ENCODE results near the gene RAB3D. TPM values are rescaled to one million over a fixed set of nuclear protein-coding genes. Genes with fewer than 3 reads are reported as not detected.
A peak's percentile ranks its signal among the peaks of the same experiment; 100 is the strongest.

RAB3D gene, protein sequence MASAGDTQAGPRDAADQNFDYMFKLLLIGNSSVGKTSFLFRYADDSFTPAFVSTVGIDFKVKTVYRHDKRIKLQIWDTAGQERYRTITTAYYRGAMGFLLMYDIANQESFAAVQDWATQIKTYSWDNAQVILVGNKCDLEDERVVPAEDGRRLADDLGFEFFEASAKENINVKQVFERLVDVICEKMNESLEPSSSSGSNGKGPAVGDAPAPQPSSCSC
- total RNA-seq, result 4.5 and 6.2 TPM in 2 replicates

DNA sequence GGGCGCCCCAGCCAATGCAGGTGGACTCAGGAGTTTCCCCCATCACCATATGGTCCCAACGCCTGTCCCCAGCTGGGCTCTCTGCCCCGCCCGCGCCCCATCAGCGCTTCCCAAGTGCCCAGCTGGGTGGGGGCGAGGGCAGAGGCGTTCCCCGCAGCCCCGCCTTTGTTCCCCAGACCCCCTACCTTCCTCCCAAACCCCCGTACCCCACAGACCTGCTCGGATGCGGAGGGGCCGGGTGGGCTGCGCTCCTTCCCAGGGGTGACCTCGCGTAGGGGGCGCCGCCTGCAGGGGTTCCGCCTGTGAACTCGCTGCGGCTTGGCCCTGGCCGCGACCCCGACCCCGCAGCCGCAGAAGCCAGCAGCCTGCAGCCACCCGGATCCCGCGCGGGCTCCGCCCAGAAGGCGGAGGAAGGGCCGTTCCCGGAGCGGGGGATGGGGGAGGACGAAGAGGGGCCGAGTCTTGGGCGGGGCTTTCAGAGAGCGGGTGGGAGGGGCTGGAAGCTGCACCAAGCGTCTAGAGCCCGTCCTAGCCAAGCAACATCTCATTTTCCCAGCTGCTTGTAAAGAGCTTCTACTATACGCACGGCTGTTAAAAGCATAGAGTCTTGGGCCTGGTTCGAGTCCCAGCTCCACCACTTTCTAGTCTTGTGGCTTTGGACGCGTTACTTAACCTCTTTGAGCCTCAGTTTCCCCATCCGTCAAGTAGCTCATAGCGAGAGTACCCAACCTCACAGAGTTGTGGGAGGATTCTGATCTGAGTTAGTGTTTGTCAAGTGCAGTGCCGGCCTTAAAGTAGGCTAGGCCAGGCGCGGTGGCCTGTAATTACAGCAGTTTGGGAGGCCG lies at the start of gene RAB3D:
Gene RAB3D (minus strand): TSS at position 404 of the 845 bp plus-strand sequence. CDS start 2,258 bp downstream, outside the sequence.
- CTCF ChIA-PET, result interaction anchor here (0.6 to 2.0 kb wide), 3 partner anchors 12 to 45 kb away, joined by 3 to 5 read pairs (median 3); no protein-coding TSS in a partner anchor
- DNase-seq, result peak; percentile 75
- no peaks in the 10 kb centered on the region for H3K9me3 Mint-ChIP-seq
- H3K4me3 Mint-ChIP-seq, result peak within 1 kb of the TSS; percentile 81
- peaks cover 26% of the 10 kb centered on the region for H3K4me1 Mint-ChIP-seq
- POLR2A ChIA-PET, result interaction anchor here (0.6 to 2.2 kb wide), 6 partner anchors 13 to 679 kb away, joined by 3 to 13 read pairs (median 6); partner anchors contain the start of gene SWSAP1
- H3K27me3 Mint-ChIP-seq, result no peaks in the 10 kb centered on the region
- no peak within 1 kb of the TSS for H3K27ac Mint-ChIP-seq
- ATAC-seq (ENCODE audit: low read depth), result peak; percentile 99
- peaks cover 32% of the 10 kb centered on the region for H3K36me3 Mint-ChIP-seq (ENCODE audit: low read depth)
- intact Hi-C loops (cut with micrococcal nuclease), result no loop called here
- TF ChIP-seq, protein P1, sequence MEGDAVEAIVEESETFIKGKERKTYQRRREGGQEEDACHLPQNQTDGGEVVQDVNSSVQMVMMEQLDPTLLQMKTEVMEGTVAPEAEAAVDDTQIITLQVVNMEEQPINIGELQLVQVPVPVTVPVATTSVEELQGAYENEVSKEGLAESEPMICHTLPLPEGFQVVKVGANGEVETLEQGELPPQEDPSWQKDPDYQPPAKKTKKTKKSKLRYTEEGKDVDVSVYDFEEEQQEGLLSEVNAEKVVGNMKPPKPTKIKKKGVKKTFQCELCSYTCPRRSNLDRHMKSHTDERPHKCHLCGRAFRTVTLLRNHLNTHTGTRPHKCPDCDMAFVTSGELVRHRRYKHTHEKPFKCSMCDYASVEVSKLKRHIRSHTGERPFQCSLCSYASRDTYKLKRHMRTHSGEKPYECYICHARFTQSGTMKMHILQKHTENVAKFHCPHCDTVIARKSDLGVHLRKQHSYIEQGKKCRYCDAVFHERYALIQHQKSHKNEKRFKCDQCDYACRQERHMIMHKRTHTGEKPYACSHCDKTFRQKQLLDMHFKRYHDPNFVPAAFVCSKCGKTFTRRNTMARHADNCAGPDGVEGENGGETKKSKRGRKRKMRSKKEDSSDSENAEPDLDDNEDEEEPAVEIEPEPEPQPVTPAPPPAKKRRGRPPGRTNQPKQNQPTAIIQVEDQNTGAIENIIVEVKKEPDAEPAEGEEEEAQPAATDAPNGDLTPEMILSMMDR (IDR thresholded peaks at IDR 0.05), result no peak

DNA sequence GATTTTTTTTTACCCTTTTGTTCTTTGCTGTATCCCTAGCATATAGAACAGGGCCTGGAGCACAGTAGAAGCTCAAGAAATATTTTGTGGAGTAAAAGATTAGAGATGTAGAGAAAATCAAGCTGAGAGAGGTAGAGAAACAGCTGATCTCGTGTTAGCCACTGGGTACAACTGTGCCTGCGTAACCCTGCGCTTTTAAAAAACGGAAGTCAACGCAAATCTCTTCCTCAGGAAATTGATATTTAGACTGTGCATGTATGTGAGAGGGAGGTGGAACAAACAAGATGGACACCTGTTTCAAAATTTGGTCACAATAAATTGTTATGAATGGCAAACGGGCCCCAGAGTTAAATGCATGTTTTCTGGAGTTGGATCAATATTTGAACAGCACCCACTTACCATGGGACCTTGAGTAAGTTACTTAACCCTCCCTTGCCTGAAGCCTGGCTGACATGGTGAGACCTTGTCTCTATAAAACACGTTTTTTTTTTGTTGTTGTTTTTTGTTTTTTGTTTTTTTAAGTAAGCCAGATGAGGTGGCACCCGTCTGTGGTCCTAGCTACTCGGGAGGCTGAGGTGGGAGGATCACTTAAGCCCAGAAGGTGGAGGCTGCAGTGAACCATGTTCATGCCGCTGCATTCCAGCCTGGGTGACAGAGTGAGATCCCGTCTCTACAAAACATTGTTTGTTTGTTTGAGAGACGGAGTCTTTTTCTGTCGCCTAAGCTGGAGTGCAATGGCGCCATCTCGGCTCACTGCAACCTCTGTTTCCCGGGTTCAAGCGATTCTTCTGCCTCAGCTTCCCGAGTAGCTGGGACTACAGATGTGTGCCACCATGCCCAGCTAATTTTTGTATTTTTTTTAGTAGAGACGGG lies 47.9 kb upstream of the RAB3D start:
- ChIA-PET CTCF (interaction anchor here (1.0 kb wide), 1 partner anchor 48 kb away, joined by 4 read pairs; the partner anchor contains the start of genes ODAD3 and PRKCSH), POLR2A (interaction anchor here (1.3 kb wide), 1 partner anchor 12 kb away, joined by 6 read pairs; the partner anchor contains the start of gene SWSAP1)
- TF ChIP-seq, protein P1 (IDR thresholded peaks at IDR 0.05), result no peak
- intact Hi-C loops (cut with micrococcal nuclease), result no loop called here
- Mint-ChIP-seq H3K4me3 (no peak overlapping the region), H3K27ac (peak overlapping the region; percentile 26), H3K9me3 (peaks cover 2% of the 10 kb centered on the region), H3K4me1 (peaks cover 28% of the 10 kb centered on the region), H3K36me3 (ENCODE audit: low read depth) (no peaks in the 10 kb centered on the region), H3K27me3 (no peaks in the 10 kb centered on the region)
- ATAC-seq (ENCODE audit: low read depth), result peak; percentile 50
- DNase-seq, result no peak

DNA sequence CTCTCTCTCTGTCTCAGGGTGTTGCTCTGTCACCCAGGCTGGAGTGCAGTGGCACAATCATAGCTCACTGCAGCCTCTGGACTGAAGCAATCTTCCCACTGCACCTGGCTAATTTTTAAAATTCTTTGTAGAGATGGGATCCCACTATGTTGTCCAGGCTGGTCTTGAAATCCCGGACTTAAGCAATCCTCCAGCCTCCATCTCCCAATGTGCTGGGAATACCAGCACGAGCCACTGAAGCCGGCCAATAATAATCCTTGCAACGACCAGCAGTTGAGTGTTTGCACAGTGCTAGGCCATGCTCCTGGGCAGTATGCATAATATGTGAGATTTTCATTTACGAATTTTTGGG lies 45.3 kb upstream of the RAB3D start:
- Mint-ChIP-seq H3K4me1 (peaks cover 49% of the 10 kb centered on the region), H3K9me3 (no peaks in the 10 kb centered on the region), H3K27ac (no peak overlapping the region), H3K27me3 (no peaks in the 10 kb centered on the region), H3K4me3 (no peak overlapping the region), H3K36me3 (ENCODE audit: low read depth) (no peaks in the 10 kb centered on the region)
- intact Hi-C loops (cut with micrococcal nuclease), result no loop called here
- ChIA-PET POLR2A (interaction anchor here (0.6 to 4.6 kb wide), 3 partner anchors 10 to 36 kb away, joined by 4 to 60 read pairs (median 32); partner anchors contain the start of genes RGL3 and SWSAP1), CTCF (interaction anchor here (0.6 to 2.8 kb wide), 3 partner anchors 10 to 224 kb away, joined by 3 to 16 read pairs (median 3); partner anchors contain the start of gene SWSAP1)
- TF ChIP-seq, protein P1 (IDR thresholded peaks at IDR 0.05), result no peak
- ATAC-seq (ENCODE audit: low read depth) (no peak), DNase-seq (no peak)

DNA sequence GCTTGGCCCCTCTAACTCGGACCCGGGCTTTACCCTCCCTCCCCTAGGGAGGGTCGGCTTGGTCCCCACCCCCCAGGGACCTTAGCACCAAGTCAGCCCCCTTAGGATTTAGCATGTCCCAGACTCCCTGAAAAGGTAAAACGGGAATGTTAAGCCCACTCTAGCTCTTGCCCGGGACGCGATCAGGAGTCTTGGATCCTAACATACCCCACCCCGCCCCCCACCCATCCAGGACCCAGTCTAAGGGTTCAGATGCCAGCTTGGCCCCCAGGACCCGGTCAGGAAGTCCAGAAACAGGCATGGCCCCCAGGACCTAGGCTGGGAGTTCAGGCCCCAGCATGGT lies 44.2 kb upstream of the RAB3D start:
- Mint-ChIP-seq H3K36me3 (ENCODE audit: low read depth) (no peaks in the 10 kb centered on the region), H3K4me3 (peak overlapping the region; percentile 74), H3K27me3 (no peaks in the 10 kb centered on the region), H3K9me3 (no peaks in the 10 kb centered on the region), H3K27ac (no peak overlapping the region), H3K4me1 (peaks cover 49% of the 10 kb centered on the region)
- intact Hi-C loops (cut with micrococcal nuclease), result loop anchor here (1.0 to 2.0 kb wide), 2 partner anchors 8 to 213 kb away; partner anchors contain the start of gene ZNF627
- ATAC-seq (ENCODE audit: low read depth) (no peak), DNase-seq (no peak)
- ChIA-PET POLR2A (interaction anchor here (0.6 to 4.6 kb wide), 7 partner anchors 9 to 409 kb away, joined by 3 to 60 read pairs (median 8); partner anchors contain the start of genes ODAD3, PRKCSH, RGL3 and SWSAP1), CTCF (interaction anchor here (0.9 to 2.8 kb wide), 5 partner anchors 8 to 99 kb away, joined by 3 to 20 read pairs (median 9); partner anchors contain the start of genes ODAD3, PRKCSH and SWSAP1)
- TF ChIP-seq, protein P1 (IDR thresholded peaks at IDR 0.05), result no peak
